Endothelial cell of umbilical vein (primary cell): ENCODE results near the gene CYP8B1.

Source experiments
- CTCF ChIP-seq, 2 donors: IDR thresholded peaks; 1 replicate in 1 of 2; 2 replicates in 1 of 2; pipeline ENCODE4 v1.5.1; 2011; ENCODE audit warnings: low read length in 2 of 2, mild to moderate bottlenecking in 2 of 2, moderate library complexity in 2 of 2, control low read depth in 1 of 2, inconsistent platforms in 1 of 2, low read depth in 1 of 2; ENCODE audit not compliant: insufficient read depth in 1 of 2; ENCODE audit errors: extremely low read depth in 1 of 2
- EZH2 ChIP-seq: IDR thresholded peaks from 2 replicates; pipeline ENCODE4 v1.6.1; 2012; ENCODE audit warnings: borderline replicate concordance, low read depth, mild to moderate bottlenecking, moderate library complexity, low read length, inconsistent platforms; ENCODE audit not compliant: severe bottlenecking
- POLR2A ChIP-seq: IDR thresholded peaks from 2 replicates; pipeline ENCODE4 v1.6.1; 2012; ENCODE audit warnings: low read depth, mild to moderate bottlenecking, control low read depth, low read length
- POLR2AphosphoS5 ChIP-seq: IDR thresholded peaks from 2 replicates; pipeline ENCODE4 v1.6.1; 2012; ENCODE audit warnings: low read depth, mild to moderate bottlenecking, control low read depth, low read length, moderate library complexity; ENCODE audit not compliant: insufficient read depth

GRCh38 chr3:42887084-42887483 is 11.4 kb upstream of the CYP8B1 start:
- TF ChIP-seq CTCF (IDR thresholded peaks at IDR 0.05; ENCODE audit: extremely low read depth in 1 of 2, insufficient read depth in 1 of 2, low read depth in 1 of 2, low read length in 2 of 2) (no peak), EZH2 (no peak), POLR2A (no peak), POLR2AphosphoS5 (no peak)
